PC-9 (cell line): Measurements from ENCODE around the gene CNDP1.

Experiments used
- CTCF ChIP-seq: fragments of 200-600 bp; sonication (generic); conservative IDR thresholded peaks from 2 replicates; pipeline ENCODE4 v1.6.1; 2017; ENCODE audit warnings: mixed run types, antibody characterized with exemption, mild to moderate bottlenecking, moderate library complexity
- EZH2 ChIP-seq: fragments of 200-600 bp; sonication (generic); IDR thresholded peaks from 2 replicates; pipeline ENCODE4 v1.8.0; 2017; ENCODE audit warnings: antibody characterized with exemption, low read depth

- TF ChIP-seq CTCF (no peak), EZH2 (no peak)
Measured at GRCh38 chr18:74528913-74529312, 5.4 kb upstream of the CNDP1 start.
